GM23248 (cell line): Measurements from ENCODE around the gene REV3L.

Experiments
- EZH2 ChIP-seq: fragments of 200-600 bp; sonication (generic); IDR thresholded peaks from 2 replicates; pipeline ENCODE4 v1.6.1; 2018; ENCODE audit warnings: antibody characterized with exemption, mild to moderate bottlenecking; ENCODE audit not compliant: insufficient read depth, poor library complexity, severe bottlenecking
- EZH2phosphoT487 ChIP-seq: fragments of 200-600 bp; sonication (generic); IDR thresholded peaks from 2 replicates; pipeline ENCODE4 v1.6.1; 2018; ENCODE audit warnings: antibody characterized with exemption, moderate library complexity, mild to moderate bottlenecking, low read depth; ENCODE audit not compliant: insufficient read depth

- TF ChIP-seq EZH2 (no peak), EZH2phosphoT487 (no peak)
Observed at GRCh38 chr6:111326563-111326962, 156.5 kb downstream of the REV3L start.
